ENCODE data around the gene MEFV.
A peak's percentile ranks its signal among the peaks of the same experiment; 100 is the strongest.

Gene MEFV

GRCh38 chr16:3266873-3267537 is 10.6 kb upstream of the MEFV start:
- DNase-seq = peak in 6 of 51 donors; percentile 3 to 16 (median 6)

- peak; percentile 85 to 99 (median 97) for DNase-seq
Observed at GRCh38 chr16:3264137-3265036, 8.0 kb upstream of the MEFV start.

GRCh38 chr16:3262517-3262916 is 6.1 kb upstream of the MEFV start:
- DNase-seq = no peak

GRCh38 chr16:3259836-3260235 is 3.4 kb upstream of the MEFV start:
- no peak for DNase-seq

GRCh38 chr16:3256866-3257465 is 533 bp upstream of the MEFV start:
- DNase-seq = peak in 1 of 51 donors; percentile 38

- no peak for DNase-seq
Observed at GRCh38 chr16:3254309-3254708, 2.1 kb downstream of the MEFV start.

- no peak for DNase-seq
Observed at GRCh38 chr16:3252967-3253366, 3.5 kb downstream of the MEFV start.

GRCh38 chr16:3249451-3249850 is 7.0 kb downstream of the MEFV start:
- DNase-seq = no peak

- DNase-seq = no peak
Observed at GRCh38 chr16:3249020-3249419, 7.4 kb downstream of the MEFV start.

GRCh38 chr16:3248596-3248995 is 7.8 kb downstream of the MEFV start:
- no peak for DNase-seq

- DNase-seq = no peak
Observed at GRCh38 chr16:3246876-3247275, 9.6 kb downstream of the MEFV start.

GRCh38 chr16:3246002-3246401 is 10.4 kb downstream of the MEFV start:
- DNase-seq = no peak

- no peak for DNase-seq
Observed at GRCh38 chr16:3243882-3244281, 12.6 kb downstream of the MEFV start.

- DNase-seq = no peak
Observed at GRCh38 chr16:3242709-3243108, 13.7 kb downstream of the MEFV start.

- DNase-seq = no peak
Observed at GRCh38 chr16:3241761-3242160, 14.7 kb downstream of the MEFV start.

GRCh38 chr16:3235856-3236669 is 20.4 kb downstream of the MEFV start:
- DNase-seq = peak in 2 of 51 donors; percentile 3 to 4

GRCh38 chr16:3234857-3235561 is 21.4 kb downstream of the MEFV start, which contains the start of gene ZNF200:
ZNF200 (minus strand) TSS chr16:3235158; CDS start chr16:3233755, 1,403 bp downstream.
- DNase-seq = peak; percentile 73 to 100 (median 93)

- peak in 1 of 51 donors; percentile 48 for DNase-seq
Observed at GRCh38 chr16:3234543-3234856, 21.9 kb downstream of the MEFV start.

GRCh38 chr16:3223913-3224515 is 32.4 kb downstream of the MEFV start:
- no peak for DNase-seq

- DNase-seq = no peak
Observed at GRCh38 chr16:3220839-3221238, 35.6 kb downstream of the MEFV start.

GRCh38 chr16:3216263-3216640 is 40.2 kb downstream of the MEFV start:
- no peak for DNase-seq
